IPS DF 19.7 (cell line): ENCODE measurements around the gene PILRA.
"Not testable (repeated sequence)": the region's sequence is repeated elsewhere in the genome, so short reads cannot be mapped to it uniquely, and the experiment has no call there.

Experiments
- DNase-seq: peaks from one replicate; pipeline ENCODE4 v3.0.0-alpha.2; 2013; ENCODE audit warnings: low read depth, low spot score

PILRA gene

DNA sequence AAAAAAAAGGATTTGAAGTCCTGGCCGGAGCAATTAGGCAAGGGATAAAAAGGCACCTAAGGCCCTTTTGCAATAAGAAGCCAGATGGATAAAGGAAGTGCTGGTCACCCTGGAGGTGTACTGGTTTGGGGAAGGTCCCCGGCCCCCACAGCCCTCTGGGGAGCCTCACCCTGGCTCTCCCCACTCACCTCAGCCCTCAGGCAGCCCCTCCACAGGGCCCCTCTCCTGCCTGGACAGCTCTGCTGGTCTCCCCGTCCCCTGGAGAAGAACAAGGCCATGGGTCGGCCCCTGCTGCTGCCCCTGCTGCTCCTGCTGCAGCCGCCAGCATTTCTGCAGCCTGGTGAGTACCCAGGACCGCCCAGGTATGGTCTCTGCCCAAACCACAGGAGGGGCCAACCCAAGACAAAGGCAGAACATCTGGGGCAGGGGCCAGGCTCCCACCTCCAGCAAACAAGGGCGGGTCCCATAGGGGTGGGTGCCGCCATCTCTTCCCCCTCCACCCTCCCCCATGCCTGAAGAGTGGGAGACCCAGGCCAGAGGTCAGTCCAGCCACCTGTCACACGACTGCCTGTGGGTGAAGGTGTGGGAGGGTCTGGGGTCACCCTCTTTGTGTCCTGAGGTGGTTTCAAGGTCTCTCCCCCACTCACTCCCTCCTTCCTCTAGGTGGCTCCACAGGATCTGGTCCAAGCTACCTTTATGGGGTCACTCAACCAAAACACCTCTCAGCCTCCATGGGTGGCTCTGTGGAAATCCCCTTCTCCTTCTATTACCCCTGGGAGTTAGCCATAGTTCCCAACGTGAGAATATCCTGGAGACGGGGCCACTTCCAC, 15.0 kb upstream of the PILRA start, which contains the start of gene PILRB:
TSS of gene PILRB (plus strand) at position 91 of the 830 bp plus-strand sequence. CDS start at position 277, 186 bp downstream.
- DNase-seq, result no peak

DNA sequence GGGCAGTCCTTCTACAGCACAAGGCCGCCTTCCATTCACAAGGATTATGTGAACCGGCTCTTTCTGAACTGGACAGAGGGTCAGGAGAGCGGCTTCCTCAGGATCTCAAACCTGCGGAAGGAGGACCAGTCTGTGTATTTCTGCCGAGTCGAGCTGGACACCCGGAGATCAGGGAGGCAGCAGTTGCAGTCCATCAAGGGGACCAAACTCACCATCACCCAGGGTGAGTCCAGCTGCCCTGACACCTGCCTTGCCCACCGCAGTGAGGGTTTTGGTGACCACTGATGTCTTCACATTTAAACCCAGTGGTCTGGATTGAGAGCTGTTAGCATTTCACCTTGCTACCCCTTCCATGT, 14.5 kb upstream of the PILRA start:
- no peak for DNase-seq

DNA sequence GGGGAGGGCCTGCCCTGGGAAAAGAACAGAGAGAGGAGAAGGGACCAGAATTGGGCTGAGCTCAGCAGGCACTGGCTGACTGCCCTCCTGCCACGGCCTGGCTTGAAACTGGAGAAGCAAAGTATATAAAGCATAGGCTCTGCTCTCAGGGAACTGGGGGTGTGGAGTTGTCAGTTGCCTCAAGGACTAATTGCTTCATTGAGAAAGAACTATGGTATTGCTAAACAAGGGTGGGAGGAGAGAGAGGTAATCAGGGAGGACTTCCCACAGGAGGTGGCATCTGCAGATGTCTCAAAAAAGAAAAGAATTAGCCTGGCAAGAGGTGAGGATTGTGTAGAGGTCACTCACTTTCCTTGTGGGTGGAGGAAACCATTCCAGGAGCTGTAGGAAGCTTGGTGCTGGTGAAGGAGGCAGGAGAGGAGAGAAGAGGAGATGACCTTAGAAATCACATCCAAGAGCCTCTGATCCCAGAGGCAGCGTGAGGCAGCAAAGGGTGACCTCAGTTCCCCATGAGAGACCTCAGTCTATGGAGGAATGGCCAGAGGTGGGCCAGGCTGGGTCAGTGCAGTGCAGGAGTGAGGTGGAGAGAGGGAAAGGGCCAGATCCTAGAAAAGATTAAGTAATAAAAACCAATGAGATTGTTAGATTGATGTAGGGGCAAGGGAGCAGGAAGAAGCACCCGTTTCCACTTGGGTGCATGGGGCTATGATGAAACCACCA, 13.0 kb upstream of the PILRA start:
- no peak for DNase-seq

GRCh38 chr7:100363098-100363497, 10.2 kb upstream of the PILRA start:
- DNase-seq, result no peak

GRCh38 chr7:100363797-100364196, 9.5 kb upstream of the PILRA start:
- DNase-seq, result not testable (repeated sequence)

- no peak for DNase-seq
These were observed 8.8 kb upstream of the PILRA start for GRCh38 chr7:100364480-100364879.

DNA sequence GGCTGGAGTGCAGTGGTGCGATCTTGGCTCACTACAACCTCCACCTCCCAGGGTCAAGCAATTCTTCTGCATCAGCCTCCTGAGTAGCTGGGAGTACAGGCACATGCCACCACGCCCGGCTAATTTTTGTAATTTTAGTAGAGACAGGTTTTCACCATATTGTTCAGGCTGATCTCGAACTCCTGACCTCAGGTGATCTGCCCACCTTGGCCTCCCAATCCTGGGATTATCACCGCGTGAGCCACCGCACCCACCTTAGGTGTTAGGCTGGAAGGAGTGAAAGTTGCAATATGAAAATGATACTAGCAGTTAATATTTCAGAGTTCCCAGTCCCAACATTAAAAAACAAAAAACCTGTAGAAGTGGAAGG, 7.3 kb upstream of the PILRA start:
- not testable (repeated sequence) for DNase-seq

DNA sequence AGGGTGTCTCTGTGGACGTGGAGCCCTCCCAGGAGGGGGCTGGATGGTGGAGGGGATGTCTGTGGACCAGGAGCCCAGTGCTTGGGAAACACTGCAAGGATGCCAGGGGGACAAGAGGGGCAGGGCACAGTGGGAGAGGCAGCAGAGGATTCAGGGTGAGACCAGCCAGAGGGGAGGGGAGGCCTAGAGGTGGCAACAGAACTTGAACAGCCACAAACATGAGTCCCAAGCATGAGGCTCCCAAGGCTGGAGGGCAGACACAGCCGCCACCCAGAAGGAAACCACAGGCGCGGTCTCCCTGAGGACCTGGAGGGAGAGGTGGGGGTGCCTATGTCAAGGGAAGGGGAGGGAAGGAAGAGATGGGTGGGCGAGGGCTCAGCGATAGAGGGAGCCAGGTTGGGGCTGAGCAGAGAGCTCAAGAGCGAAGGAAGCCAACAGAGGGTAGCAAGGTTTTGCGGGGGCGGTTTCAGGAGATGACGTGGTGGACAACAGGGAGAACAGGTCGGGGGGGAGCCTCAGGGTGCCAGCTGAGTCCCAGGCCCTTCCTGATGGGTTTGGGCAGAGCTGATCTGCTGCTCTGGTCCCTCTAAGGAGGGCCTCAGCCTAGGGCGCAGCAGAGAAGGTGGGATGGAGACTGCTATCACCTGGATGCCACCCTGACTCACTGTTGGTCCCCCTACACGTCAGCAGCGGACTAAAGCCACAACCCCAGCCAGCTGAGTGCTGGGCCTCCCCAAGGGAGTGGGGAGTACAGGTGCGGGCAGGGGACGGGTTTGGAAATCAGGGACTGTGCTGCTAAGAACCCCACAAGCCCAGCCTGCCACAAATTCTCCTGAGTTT, 6.7 kb upstream of the PILRA start:
- DNase-seq, result no peak

DNA sequence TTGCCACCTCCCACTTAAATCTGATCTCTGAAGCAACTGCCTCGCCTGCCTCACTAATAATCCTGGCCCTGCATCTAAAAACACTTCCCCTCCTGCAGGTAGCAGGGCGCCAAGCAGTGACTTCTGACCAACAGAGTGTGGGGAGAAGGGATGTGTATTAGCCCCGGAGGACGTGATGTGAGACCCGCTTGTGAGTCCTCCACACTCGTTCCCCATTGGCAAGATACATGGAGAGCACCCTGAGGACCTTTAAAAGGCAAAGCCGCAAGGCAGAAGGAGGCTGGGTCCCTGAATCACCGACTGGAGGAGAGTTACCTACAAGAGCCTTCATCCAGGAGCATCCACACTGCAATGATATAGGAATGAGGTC, 6.1 kb upstream of the PILRA start:
- DNase-seq, result no peak

DNA sequence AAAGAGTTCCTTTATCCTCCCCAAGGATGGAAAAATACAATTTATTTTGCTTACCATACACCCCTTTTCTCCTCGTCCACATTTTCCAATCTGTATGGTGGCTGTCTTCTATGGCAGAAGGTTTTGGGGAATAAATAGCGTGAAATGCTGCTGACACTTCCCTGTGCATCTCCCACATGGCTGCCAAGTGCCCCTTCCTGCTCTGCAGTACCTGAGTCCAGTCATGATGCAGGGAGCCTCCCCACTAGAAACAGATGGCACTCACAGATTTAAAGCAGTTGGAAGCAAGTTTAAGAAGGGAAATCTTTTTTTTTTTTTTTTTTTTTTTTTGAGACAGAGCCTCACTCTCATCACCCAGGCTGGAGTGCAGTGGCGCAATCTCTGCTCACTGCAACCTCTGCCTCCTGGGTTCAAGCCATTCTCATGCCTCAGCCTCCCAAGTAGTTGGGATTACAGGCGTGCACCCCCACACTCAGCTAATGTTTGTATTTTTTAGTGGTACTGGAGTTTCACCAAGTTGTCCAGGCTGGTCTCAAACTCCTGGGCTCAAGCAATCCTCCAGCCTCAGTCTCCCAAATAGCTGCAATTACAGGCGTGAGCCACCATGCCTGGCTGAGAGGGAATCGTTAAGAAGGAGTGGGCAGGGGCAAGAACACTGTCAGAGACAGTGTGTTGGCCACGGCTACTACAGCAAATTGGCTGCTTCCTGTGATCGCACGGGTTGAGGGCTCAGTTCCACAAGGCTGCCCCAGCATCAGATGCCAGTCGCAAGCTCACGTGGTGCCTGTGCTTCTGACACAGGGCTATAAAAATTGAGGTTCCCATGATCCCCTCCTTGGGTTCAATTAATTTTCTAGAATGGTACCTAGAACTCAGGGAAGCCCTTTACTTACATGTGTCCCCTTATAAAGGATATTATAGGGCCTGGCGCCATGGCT, 5.3 kb upstream of the PILRA start:
- no peak for DNase-seq

DNA sequence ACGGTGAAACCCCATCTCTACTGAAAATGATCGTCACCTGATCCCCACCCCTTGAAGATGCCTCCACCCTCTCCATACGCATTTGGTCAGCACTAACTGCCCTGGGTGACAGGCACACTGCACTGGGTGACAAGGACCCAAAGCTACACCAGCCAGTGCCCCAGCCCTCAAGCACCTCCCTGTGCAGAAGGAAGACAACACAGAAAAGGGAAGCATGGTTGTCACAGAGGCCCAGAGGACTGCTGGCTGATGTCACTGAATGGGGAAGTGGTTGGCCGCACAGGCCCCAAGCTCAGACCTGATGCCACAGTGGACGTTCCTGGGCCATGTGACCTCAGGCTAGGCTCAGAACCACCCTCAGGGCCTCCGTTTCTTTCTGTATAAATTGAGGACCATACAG, 4.2 kb upstream of the PILRA start:
- DNase-seq, result no peak

- DNase-seq, result peak; percentile 52
These were observed 3.0 kb upstream of the PILRA start for GRCh38 chr7:100370303-100370702.

DNA sequence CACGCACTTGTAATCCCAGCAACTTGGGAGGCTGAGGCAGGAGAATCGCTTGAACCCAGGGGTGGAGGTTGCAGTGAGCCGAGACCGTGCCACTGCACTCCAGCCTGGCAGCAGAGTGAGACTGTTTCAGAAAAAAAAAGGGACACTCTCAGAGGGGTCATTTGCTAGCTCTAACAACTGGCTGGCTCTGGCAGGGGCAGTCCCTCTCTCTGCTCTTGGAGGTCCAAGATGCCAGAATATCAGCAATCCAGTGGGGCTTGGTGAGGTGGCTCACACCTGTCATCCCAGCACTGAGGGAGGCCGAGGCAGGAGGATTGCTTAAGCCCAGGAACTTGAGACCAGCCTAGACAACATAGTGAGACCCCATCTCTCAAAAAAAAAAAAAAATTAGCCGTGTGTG, 2.5 kb upstream of the PILRA start:
- DNase-seq, result no peak

GRCh38 chr7:100371561-100372171, 1.6 kb upstream of the PILRA start:
- DNase-seq, result no peak

GRCh38 chr7:100372256-100372655, 1.0 kb upstream of the PILRA start:
- DNase-seq, result no peak

DNA sequence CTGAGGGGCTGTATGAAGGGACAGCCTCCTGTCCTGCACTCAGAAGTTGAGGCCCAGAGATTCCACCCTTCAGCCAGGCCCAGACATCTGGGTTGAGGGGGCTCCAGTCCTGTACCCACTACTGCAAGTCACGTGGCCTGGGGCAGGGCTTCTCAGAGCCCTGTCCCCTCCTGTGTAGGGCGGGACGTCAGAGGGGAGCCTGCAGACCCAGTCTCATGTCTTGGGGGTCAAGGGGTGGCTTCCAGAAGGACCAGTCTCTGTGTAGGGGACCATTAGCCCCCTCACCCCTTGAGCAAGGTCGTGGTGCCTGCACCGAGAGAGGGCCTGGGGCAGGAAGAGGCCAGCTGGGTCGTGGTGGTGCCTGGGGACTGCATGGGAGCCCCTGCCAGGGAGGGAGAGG, 593 bp upstream of the PILRA start:
- DNase-seq, result no peak

DNA sequence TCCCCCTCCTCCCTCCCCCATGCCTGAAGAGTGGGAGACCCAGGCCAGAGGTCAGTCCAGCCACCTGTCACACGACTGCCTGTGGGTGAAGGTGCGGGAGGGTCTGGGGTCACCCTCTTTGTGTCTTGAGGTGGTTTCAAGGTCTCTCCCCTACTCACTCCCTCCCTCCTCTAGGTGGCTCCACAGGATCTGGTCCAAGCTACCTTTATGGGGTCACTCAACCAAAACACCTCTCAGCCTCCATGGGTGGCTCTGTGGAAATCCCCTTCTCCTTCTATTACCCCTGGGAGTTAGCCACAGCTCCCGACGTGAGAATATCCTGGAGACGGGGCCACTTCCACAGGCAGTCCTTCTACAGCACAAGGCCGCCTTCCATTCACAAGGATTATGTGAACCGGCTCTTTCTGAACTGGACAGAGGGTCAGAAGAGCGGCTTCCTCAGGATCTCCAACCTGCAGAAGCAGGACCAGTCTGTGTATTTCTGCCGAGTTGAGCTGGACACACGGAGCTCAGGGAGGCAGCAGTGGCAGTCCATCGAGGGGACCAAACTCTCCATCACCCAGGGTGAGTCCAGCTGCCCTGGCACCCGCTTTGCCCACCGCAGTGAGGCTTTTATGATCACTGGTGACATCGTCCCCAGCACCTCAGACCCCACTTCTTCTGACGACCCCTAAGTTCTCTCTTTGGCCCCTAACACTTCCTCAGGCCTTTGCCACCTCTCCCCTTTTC, 747 bp downstream of the PILRA start:
- DNase-seq, result not testable (repeated sequence)

DNA sequence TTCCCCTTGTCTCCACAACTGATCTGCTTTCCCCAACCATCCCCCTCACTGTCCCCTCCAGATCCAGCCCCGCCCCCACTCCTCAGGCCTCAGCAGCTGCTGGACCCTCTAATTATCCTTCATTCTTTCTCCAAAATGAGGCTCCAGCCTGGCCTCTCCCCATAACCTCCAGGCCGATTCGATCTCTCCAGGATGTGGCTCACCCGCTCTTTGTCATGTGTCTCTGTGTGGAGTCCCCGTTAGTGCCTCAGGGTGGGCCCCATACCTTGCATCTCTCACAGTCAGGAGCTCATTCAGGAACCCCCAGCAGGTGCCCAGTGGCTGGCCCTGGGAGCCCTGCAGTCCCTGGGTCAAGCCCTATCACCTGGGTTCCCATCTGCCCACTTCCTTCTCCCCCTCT, 1.3 kb downstream of the PILRA start:
- no peak for DNase-seq

GRCh38 chr7:100376066-100376465, 2.8 kb downstream of the PILRA start:
- no peak for DNase-seq

- no peak for DNase-seq
These were observed 4.9 kb downstream of the PILRA start for GRCh38 chr7:100378114-100378755.
